DND-41 (cell line): ENCODE measurements around the gene SIT1.

Experiments used
- EZH2 ChIP-seq: IDR thresholded peaks from 3 replicates; pipeline ENCODE4 v1.6.1; 2012; ENCODE audit warnings: borderline replicate concordance, low read depth, mild to moderate bottlenecking, moderate library complexity, low read length, inconsistent platforms; ENCODE audit not compliant: severe bottlenecking
- TF ChIP-seq, protein P1 (sequence below): IDR thresholded peaks from 2 replicates; pipeline ENCODE4 v1.5.1; 2012; ENCODE audit warnings: borderline replicate concordance, low read length, moderate library complexity, mild to moderate bottlenecking; ENCODE audit not compliant: poor library complexity, severe bottlenecking; ENCODE audit errors: extremely low read depth

DNA sequence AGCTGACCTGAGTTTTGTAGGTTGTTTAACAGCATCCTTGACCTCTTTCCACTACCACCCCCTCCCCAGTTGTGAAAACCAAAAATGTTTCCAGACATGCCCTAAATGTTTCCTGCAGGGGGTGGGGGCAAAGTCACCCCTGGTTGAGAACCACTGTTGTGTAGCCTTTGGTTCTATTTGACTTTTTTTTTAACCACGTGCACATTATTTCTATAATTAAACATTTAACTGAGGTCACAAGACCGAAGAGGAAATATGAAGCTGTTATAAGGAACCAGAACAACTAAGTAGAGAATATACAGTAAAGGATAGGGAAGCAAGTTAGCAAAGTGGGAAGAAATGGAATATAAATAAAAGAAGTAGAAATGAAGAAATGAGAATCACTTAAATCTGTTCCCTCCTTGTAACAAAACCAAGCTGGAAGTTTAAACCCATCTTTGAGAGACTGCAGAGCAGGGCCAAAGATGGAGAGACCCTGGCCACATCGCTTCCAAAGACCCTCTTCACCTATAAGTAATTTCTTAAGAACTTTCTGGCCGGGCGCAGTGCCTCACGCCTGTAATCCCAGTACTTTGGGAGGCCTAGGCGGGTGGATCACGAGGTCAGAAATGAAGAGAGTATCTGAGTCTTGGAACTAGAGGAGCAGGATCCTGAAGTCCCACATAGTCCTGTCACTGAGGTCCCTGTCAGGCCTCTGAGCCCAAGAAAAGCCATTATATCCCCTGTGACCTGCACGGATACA lies 14.4 kb downstream of the SIT1 start:
- TF ChIP-seq, protein P1, sequence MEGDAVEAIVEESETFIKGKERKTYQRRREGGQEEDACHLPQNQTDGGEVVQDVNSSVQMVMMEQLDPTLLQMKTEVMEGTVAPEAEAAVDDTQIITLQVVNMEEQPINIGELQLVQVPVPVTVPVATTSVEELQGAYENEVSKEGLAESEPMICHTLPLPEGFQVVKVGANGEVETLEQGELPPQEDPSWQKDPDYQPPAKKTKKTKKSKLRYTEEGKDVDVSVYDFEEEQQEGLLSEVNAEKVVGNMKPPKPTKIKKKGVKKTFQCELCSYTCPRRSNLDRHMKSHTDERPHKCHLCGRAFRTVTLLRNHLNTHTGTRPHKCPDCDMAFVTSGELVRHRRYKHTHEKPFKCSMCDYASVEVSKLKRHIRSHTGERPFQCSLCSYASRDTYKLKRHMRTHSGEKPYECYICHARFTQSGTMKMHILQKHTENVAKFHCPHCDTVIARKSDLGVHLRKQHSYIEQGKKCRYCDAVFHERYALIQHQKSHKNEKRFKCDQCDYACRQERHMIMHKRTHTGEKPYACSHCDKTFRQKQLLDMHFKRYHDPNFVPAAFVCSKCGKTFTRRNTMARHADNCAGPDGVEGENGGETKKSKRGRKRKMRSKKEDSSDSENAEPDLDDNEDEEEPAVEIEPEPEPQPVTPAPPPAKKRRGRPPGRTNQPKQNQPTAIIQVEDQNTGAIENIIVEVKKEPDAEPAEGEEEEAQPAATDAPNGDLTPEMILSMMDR = no peak
- no peak for TF ChIP-seq EZH2
